Measurements from ENCODE around the gene ZBTB38. TPM values are rescaled to one million over a fixed set of nuclear protein-coding genes. Genes with fewer than 3 reads are reported as not detected.

ZBTB38 gene
- total RNA-seq, 4 donors from 2014 or later, result 70.1 to 133 (median 108) TPM

GRCh38 chr3:141407047-141407446, 38.7 kb downstream of the ZBTB38 start:
- ATAC-seq (ENCODE audit: low FRiP score) (peak; percentile 48), DNase-seq (ENCODE audit: low spot score) (peak; percentile 55)
- TF ChIP-seq, protein P1, sequence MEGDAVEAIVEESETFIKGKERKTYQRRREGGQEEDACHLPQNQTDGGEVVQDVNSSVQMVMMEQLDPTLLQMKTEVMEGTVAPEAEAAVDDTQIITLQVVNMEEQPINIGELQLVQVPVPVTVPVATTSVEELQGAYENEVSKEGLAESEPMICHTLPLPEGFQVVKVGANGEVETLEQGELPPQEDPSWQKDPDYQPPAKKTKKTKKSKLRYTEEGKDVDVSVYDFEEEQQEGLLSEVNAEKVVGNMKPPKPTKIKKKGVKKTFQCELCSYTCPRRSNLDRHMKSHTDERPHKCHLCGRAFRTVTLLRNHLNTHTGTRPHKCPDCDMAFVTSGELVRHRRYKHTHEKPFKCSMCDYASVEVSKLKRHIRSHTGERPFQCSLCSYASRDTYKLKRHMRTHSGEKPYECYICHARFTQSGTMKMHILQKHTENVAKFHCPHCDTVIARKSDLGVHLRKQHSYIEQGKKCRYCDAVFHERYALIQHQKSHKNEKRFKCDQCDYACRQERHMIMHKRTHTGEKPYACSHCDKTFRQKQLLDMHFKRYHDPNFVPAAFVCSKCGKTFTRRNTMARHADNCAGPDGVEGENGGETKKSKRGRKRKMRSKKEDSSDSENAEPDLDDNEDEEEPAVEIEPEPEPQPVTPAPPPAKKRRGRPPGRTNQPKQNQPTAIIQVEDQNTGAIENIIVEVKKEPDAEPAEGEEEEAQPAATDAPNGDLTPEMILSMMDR (IDR thresholded peaks at IDR 0.05), result no peak

DNA sequence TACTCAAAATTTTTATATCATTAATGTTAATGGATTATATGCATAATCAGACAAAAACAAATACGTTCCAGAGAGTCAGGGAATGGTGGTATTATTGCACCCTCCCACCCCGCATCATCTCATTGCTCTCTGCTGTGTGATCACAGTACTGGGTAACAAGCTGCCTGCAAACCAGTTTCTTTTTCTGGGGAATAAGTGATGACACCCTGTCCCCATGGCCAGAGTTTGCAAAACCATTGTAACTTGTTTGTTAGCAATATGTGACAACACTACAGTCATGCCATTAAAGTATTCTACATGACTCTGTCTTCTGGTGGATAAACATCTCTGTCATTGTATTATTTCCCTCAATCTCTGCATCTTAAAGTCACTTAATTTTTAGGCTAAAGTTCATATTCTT, 39.5 kb downstream of the ZBTB38 start:
- TF ChIP-seq, protein P1 (IDR thresholded peaks at IDR 0.05), result no peak
- no peak for DNase-seq (ENCODE audit: low spot score)
- ATAC-seq (ENCODE audit: low FRiP score), result no peak

DNA sequence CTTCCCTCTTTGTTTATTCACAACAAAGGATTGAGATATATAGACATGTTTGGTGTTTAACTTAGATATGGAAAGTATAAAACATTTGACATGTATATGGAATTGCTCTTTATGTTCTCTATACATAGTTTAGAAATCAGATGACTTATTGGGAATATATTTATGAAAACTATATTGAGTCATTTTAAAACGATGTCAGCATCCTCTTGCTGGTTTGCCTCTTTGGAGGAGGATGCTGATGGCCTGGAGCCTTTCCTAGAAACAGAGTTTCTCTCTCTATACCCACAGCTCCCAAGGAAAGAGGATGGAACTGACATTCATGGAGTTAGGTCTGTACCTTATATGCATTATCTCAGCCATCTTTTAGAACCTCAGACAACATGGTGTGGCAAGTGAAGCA, 40.3 kb downstream of the ZBTB38 start:
- TF ChIP-seq, protein P1 (IDR thresholded peaks at IDR 0.05), result no peak
- no peak for DNase-seq (ENCODE audit: low spot score)
- ATAC-seq (ENCODE audit: low FRiP score), result no peak

DNA sequence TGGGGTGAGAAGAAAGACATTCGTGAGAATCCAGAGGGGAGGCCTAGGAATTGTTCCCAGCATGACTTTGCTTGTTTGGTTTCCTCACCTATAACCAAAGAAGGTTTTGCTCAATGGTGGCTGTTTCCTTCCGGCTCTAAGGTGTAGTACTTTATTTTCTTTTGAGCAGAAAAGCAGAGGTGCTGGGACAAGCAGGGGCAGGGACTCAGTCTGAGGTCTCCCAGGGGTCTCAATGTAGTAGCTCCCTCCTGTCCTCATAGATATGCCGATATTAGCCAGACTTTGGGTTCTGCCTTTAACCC, 41.6 kb downstream of the ZBTB38 start:
- DNase-seq (ENCODE audit: low spot score), result no peak
- TF ChIP-seq, protein P1 (IDR thresholded peaks at IDR 0.05), result no peak
- ATAC-seq (ENCODE audit: low FRiP score), result no peak

GRCh38 chr3:141410408-141410807, 42.1 kb downstream of the ZBTB38 start:
- TF ChIP-seq, protein P1 (IDR thresholded peaks at IDR 0.05), result no peak
- ATAC-seq (ENCODE audit: low FRiP score) (no peak), DNase-seq (ENCODE audit: low spot score) (no peak)

GRCh38 chr3:141410846-141411245, 42.5 kb downstream of the ZBTB38 start:
- no peak for DNase-seq (ENCODE audit: low spot score)
- no peak for ATAC-seq (ENCODE audit: low FRiP score)
- TF ChIP-seq, protein P1 (IDR thresholded peaks at IDR 0.05), result no peak

DNA sequence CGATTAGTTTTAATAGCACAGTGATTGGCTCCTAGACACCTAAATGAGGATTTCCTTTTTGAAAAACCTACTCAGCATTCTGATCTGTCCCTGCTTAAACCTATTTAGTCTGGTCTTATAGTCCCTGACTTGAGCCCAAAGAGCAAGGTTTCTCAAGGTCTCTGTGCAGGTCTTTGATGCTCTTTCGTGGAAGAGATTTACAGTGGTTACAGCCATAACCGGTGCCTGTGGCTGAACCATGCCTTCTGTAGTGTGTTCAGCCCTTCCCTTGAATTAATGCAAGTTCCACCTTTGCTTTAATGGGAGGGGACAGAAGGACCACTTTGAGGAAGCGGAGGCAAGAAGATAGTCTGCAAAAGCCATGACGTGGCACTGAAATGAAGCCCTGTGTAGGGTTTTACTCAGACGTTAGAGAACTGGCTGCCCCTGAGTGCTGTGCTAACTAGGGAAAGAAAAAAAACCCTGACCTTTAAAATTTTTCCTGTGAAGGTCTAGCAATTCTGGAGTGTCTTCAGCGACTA, 43.0 kb downstream of the ZBTB38 start:
- TF ChIP-seq, protein P1 (IDR thresholded peaks at IDR 0.05), result no peak
- ATAC-seq (ENCODE audit: low FRiP score), result no peak

More for the DNA sequence above, 43.0 kb downstream of the ZBTB38 start:
- no peak for DNase-seq (ENCODE audit: low spot score)
